GM21447 (cell line): ENCODE results near the gene BTD.

Experiments used
- ATAC-seq: cut with Tn5 transposase; IDR thresholded peaks from one replicate; pipeline ENCODE4 v1.9.1; 2021; ENCODE audit not compliant: unreplicated experiment

Gene BTD

GRCh38 chr3:15660055-15660935, 58.8 kb downstream of the BTD start:
- ATAC-seq: no peak

- ATAC-seq: no peak
Observed at GRCh38 chr3:15664144-15664543, 62.6 kb downstream of the BTD start.

GRCh38 chr3:15665510-15666150, 64.1 kb downstream of the BTD start:
- ATAC-seq: no peak

GRCh38 chr3:15666277-15666676, 64.7 kb downstream of the BTD start:
- no peak for ATAC-seq

- no peak for ATAC-seq
Observed at GRCh38 chr3:15667484-15667883, 65.9 kb downstream of the BTD start.

- no peak for ATAC-seq
Observed at GRCh38 chr3:15673536-15673935, 72.0 kb downstream of the BTD start.

GRCh38 chr3:15676259-15676658, 74.7 kb downstream of the BTD start:
- ATAC-seq: no peak

- ATAC-seq: no peak
Observed at GRCh38 chr3:15679306-15679705, 77.8 kb downstream of the BTD start.

- no peak for ATAC-seq
Observed at GRCh38 chr3:15681668-15682067, 80.1 kb downstream of the BTD start.

GRCh38 chr3:15682561-15683185, 81.1 kb downstream of the BTD start:
- no peak for ATAC-seq

GRCh38 chr3:15683253-15683652, 81.7 kb downstream of the BTD start:
- ATAC-seq: no peak

- no peak for ATAC-seq
Observed at GRCh38 chr3:15685927-15686326, 84.4 kb downstream of the BTD start.

GRCh38 chr3:15690230-15690629, 88.7 kb downstream of the BTD start:
- ATAC-seq: no peak

GRCh38 chr3:15690748-15691147, 89.2 kb downstream of the BTD start:
- no peak for ATAC-seq

GRCh38 chr3:15693355-15693754, 91.8 kb downstream of the BTD start:
- no peak for ATAC-seq

GRCh38 chr3:15694628-15695027, 93.1 kb downstream of the BTD start:
- ATAC-seq: no peak
